WTC11 (cell line): Measurements from ENCODE around the gene DCP1A. TPM values are rescaled to one million over a fixed set of nuclear protein-coding genes. Genes with fewer than 3 reads are reported as not detected.
A peak's percentile ranks its signal among the peaks of the same experiment; 100 is the strongest.

Experiments used
- ATAC-seq: fragments of 200-7000 bp; cut with Tn5 transposase; 2 replicates; pipeline ENCODE4 v1.10.0; 2021; ENCODE audit warnings: mild to moderate bottlenecking, moderate library complexity
- Bru-seq: library from RNA; stranded (reverse); fragments of 400-500 nt; gene quantifications from one replicate; lab custom pipeline; 2021; lab: Mats Ljungman, UMichigan
- CTCF ChIA-PET: fragments of 300-600 bp; sonication (Branson Sonifier 250); formaldehyde crosslinking; loops from one replicate; lab custom pipeline; 2021; ENCODE audit warnings: antibody characterized with exemption; lab: Charles Lee
- POLR2A ChIA-PET: fragments of 350-600 bp; sonication (Branson Sonifier 250); formaldehyde crosslinking; loops from one replicate; lab custom pipeline; 2021; ENCODE audit warnings: antibody characterized with exemption; lab: Charles Lee
- DNase-seq: peaks from one replicate; pipeline ENCODE4 v3.0.0; 2021; ENCODE audit warnings: low spot score
- H3K27ac Mint-ChIP-seq: 2 replicates; pipeline ENCODE4 v1.8.0; 2021; ENCODE audit warnings: mixed read lengths
- H3K27me3 Mint-ChIP-seq: 2 replicates; pipeline ENCODE4 v1.8.0; 2021; ENCODE audit warnings: low read depth, mild to moderate bottlenecking, moderate library complexity, mixed read lengths
- H3K36me3 Mint-ChIP-seq: 2 replicates; pipeline ENCODE4 v1.8.0; 2021; ENCODE audit warnings: mixed read lengths
- H3K4me1 Mint-ChIP-seq: 2 replicates; pipeline ENCODE4 v1.8.0; 2022; ENCODE audit warnings: mixed read lengths
- H3K4me3 Mint-ChIP-seq: 2 replicates; pipeline ENCODE4 v1.8.0; 2021; ENCODE audit warnings: mild to moderate bottlenecking, moderate library complexity, mixed read lengths
- H3K9me3 Mint-ChIP-seq: 2 replicates; pipeline ENCODE4 v1.8.0; 2021; ENCODE audit warnings: mixed read lengths
- CBFB ChIP-seq: sonication (generic); formaldehyde crosslinking; IDR thresholded peaks from 2 replicates; pipeline ENCODE4 v1.8.1; 2022; ENCODE audit warnings: mild to moderate bottlenecking, low read depth, missing genetic modification reagents
- FOXK1 ChIP-seq: sonication (generic); formaldehyde crosslinking; IDR thresholded peaks from 2 replicates; pipeline ENCODE4 v1.8.0; 2022; ENCODE audit warnings: mild to moderate bottlenecking, moderate library complexity, missing genetic modification reagents
- FOXP1 ChIP-seq: sonication (generic); formaldehyde crosslinking; IDR thresholded peaks from 2 replicates; pipeline ENCODE4 v1.8.0; 2022; ENCODE audit warnings: missing genetic modification reagents, mild to moderate bottlenecking, moderate library complexity, borderline replicate concordance
- GABPB1 ChIP-seq: sonication (generic); formaldehyde crosslinking; IDR thresholded peaks from 2 replicates; pipeline ENCODE4 v1.8.1; 2023; ENCODE audit warnings: mild to moderate bottlenecking, missing genetic modification reagents
- HMGA2 ChIP-seq: fragments of 250-450 bp; sonication (Bioruptor Pico); IDR thresholded peaks from 2 replicates; pipeline ENCODE4 v1.4.0; 2021; ENCODE audit warnings: mild to moderate bottlenecking, moderate library complexity
- HMGXB4 ChIP-seq: sonication (generic); formaldehyde crosslinking; IDR thresholded peaks from 2 replicates; pipeline ENCODE4 v1.8.1; 2023; ENCODE audit warnings: mild to moderate bottlenecking, moderate library complexity, missing genetic modification reagents
- IRF2 ChIP-seq: sonication (generic); formaldehyde crosslinking; IDR thresholded peaks from 2 replicates; pipeline ENCODE4 v1.8.0; 2022; ENCODE audit warnings: low read depth, missing genetic modification reagents, borderline replicate concordance
- JUN ChIP-seq: sonication (generic); formaldehyde crosslinking; IDR thresholded peaks from 2 replicates; pipeline ENCODE4 v1.8.0; 2023; ENCODE audit warnings: mild to moderate bottlenecking, missing genetic modification reagents
- KAT7 ChIP-seq: sonication (generic); formaldehyde crosslinking; IDR thresholded peaks from 2 replicates; pipeline ENCODE4 v1.8.1; 2023; ENCODE audit warnings: missing genetic modification reagents, mild to moderate bottlenecking, borderline replicate concordance
- MAX ChIP-seq: sonication (generic); formaldehyde crosslinking; IDR thresholded peaks from 2 replicates; pipeline ENCODE4 v1.8.0; 2022; ENCODE audit warnings: mild to moderate bottlenecking, missing genetic modification reagents
- MXD4 ChIP-seq: fragments of 250-450 bp; sonication (Bioruptor Pico); IDR thresholded peaks from 2 replicates; pipeline ENCODE4 v1.8.0; 2021; ENCODE audit warnings: mild to moderate bottlenecking, moderate library complexity, borderline replicate concordance
- MYBL2 ChIP-seq: sonication (generic); formaldehyde crosslinking; IDR thresholded peaks from 2 replicates; pipeline ENCODE4 v1.8.1; 2023; ENCODE audit warnings: mild to moderate bottlenecking, moderate library complexity, missing genetic modification reagents
- NFATC4 ChIP-seq: fragments of 250-450 bp; sonication (Bioruptor Pico); IDR thresholded peaks from 2 replicates; pipeline ENCODE4 v1.9.0; 2021; ENCODE audit warnings: mild to moderate bottlenecking
- NFYB ChIP-seq: sonication (generic); formaldehyde crosslinking; conservative IDR thresholded peaks from 2 replicates; pipeline ENCODE4 v1.8.0; 2022; ENCODE audit warnings: low read depth, missing genetic modification reagents
- RELA ChIP-seq: sonication (generic); formaldehyde crosslinking; IDR thresholded peaks from 2 replicates; pipeline ENCODE4 v1.8.1; 2022; ENCODE audit warnings: missing genetic modification reagents, mild to moderate bottlenecking, borderline replicate concordance
- RORB ChIP-seq: fragments of 250-450 bp; sonication (Bioruptor Pico); IDR thresholded peaks from 2 replicates; pipeline ENCODE4 v1.9.0; 2021; ENCODE audit warnings: mild to moderate bottlenecking
- SMAD4 ChIP-seq: sonication (generic); formaldehyde crosslinking; IDR thresholded peaks from 2 replicates; pipeline ENCODE4 v1.8.0; 2022; ENCODE audit warnings: mild to moderate bottlenecking, missing genetic modification reagents
- SP1 ChIP-seq: sonication (generic); formaldehyde crosslinking; conservative IDR thresholded peaks from 2 replicates; pipeline ENCODE4 v1.8.1; 2022; ENCODE audit warnings: missing genetic modification reagents
- TEAD1 ChIP-seq: sonication (generic); formaldehyde crosslinking; IDR thresholded peaks from 2 replicates; pipeline ENCODE4 v1.8.0; 2022; ENCODE audit warnings: mild to moderate bottlenecking, missing genetic modification reagents
- TP53 ChIP-seq: sonication (generic); formaldehyde crosslinking; IDR thresholded peaks from 2 replicates; pipeline ENCODE4 v1.8.1; 2023; ENCODE audit warnings: mild to moderate bottlenecking, missing genetic modification reagents
- ZBTB21 ChIP-seq: sonication (generic); formaldehyde crosslinking; IDR thresholded peaks from 2 replicates; pipeline ENCODE4 v1.8.1; 2023; ENCODE audit warnings: mild to moderate bottlenecking, missing genetic modification reagents, borderline replicate concordance
- ZNF121 ChIP-seq: sonication (generic); formaldehyde crosslinking; IDR thresholded peaks from 2 replicates; pipeline ENCODE4 v1.8.0; 2023; ENCODE audit warnings: missing genetic modification reagents
- ZNF138 ChIP-seq: sonication (generic); formaldehyde crosslinking; conservative IDR thresholded peaks from 2 replicates; pipeline ENCODE4 v1.8.1; 2022; ENCODE audit warnings: mild to moderate bottlenecking, moderate library complexity, missing genetic modification reagents
- ZNF219 ChIP-seq: sonication (generic); formaldehyde crosslinking; IDR thresholded peaks from 2 replicates; pipeline ENCODE4 v1.8.0; 2023; ENCODE audit warnings: missing genetic modification reagents, mild to moderate bottlenecking, borderline replicate concordance
- ZNF232 ChIP-seq: sonication (generic); formaldehyde crosslinking; IDR thresholded peaks from 2 replicates; pipeline ENCODE4 v1.8.0; 2022; ENCODE audit warnings: mild to moderate bottlenecking, missing genetic modification reagents
- long read RNA-seq, 3 experiments: library from RNA in 1 of 3; library from capped mRNA in 1 of 3; library from polyadenylated mRNA in 1 of 3; unstranded in 2 of 3; stranded (forward) in 1 of 3; transcript quantifications; one replicate each; pipeline ENCODE4 v2.0.0, GENCODE V29; 2021
- total RNA-seq: library from RNA; stranded (reverse); gene quantifications from 3 replicates; pipeline ENCODE4 v1.2.3, GENCODE V29; 2021
- TF ChIP-seq, protein P1 (sequence below): sonication (generic); formaldehyde crosslinking; IDR thresholded peaks from 2 replicates; pipeline ENCODE4 v1.8.0; 2022; ENCODE audit warnings: mild to moderate bottlenecking, missing genetic modification reagents
- TF ChIP-seq, protein P2 (sequence below): sonication (generic); formaldehyde crosslinking; IDR thresholded peaks from 2 replicates; pipeline ENCODE4 v1.8.1; 2023; ENCODE audit warnings: mild to moderate bottlenecking, missing genetic modification reagents, borderline replicate concordance
- TF ChIP-seq, protein P3 (sequence below): sonication (generic); formaldehyde crosslinking; IDR thresholded peaks from 2 replicates; pipeline ENCODE4 v1.8.1; 2023; ENCODE audit warnings: mild to moderate bottlenecking, missing genetic modification reagents

The DCP1A gene
- total RNA-seq (16.4 to 19.1 TPM (median 17.4 TPM) in 3 replicates), Bru-seq, nascent RNA (percentile 86 among the genes with signal in this experiment)
- long read RNA-seq, experiment 1, full-length matches to known transcripts: 92 of 118 reads
- long read RNA-seq, experiment 1, partial matches to known transcripts: 6 of 118 reads
- long read RNA-seq, experiment 1, other reads (novel, unspliced or antisense): 20 of 118 reads
- long read RNA-seq, experiment 2, full-length matches to known transcripts: 5 of 23 reads
- long read RNA-seq, experiment 2, partial matches to known transcripts: 1 of 23 reads
- long read RNA-seq, experiment 2, other reads (novel, unspliced or antisense): 17 of 23 reads
- long read RNA-seq, experiment 3, full-length matches to known transcripts: 25 of 32 reads
- long read RNA-seq, experiment 3, partial matches to known transcripts: 1 of 32 reads
- long read RNA-seq, experiment 3, other reads (novel, unspliced or antisense): 6 of 32 reads

- ChIA-PET POLR2A (interaction anchor here (0.5 to 1.0 kb wide), 7 partner anchors 9 to 352 kb away, joined by 3 to 10 read pairs (median 4); partner anchors contain the start of gene TKT), CTCF (interaction anchor here (0.8 to 1.3 kb wide), 7 partner anchors 10 to 151 kb away, joined by 3 to 6 read pairs (median 4); partner anchors contain the start of gene CACNA1D)
- peaks cover 15% of the 10 kb centered on the region for H3K4me1 Mint-ChIP-seq
- TF ChIP-seq TP53 (CRISPR knock-in tag): 0 out of 2 replicates have a peak, but pooled peaks have one; percentile 73
- TF ChIP-seq, protein P1, sequence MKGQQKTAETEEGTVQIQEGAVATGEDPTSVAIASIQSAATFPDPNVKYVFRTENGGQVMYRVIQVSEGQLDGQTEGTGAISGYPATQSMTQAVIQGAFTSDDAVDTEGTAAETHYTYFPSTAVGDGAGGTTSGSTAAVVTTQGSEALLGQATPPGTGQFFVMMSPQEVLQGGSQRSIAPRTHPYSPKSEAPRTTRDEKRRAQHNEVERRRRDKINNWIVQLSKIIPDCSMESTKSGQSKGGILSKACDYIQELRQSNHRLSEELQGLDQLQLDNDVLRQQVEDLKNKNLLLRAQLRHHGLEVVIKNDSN: no peak
- TF ChIP-seq CBFB (CRISPR knock-in tag): peak; percentile 99
- 0 out of 2 replicates have a peak, but pooled peaks have one; percentile 12 for TF ChIP-seq NFYB (CRISPR knock-in tag)
- TF ChIP-seq ZNF138 (CRISPR knock-in tag): no peak
- no peak for TF ChIP-seq MXD4 (CRISPR knock-in tag)
- no peak for TF ChIP-seq FOXP1 (CRISPR knock-in tag)
- peak; percentile 81 for TF ChIP-seq RELA (CRISPR knock-in tag)
- TF ChIP-seq GABPB1 (CRISPR knock-in tag): peak; percentile 96
- TF ChIP-seq, protein P2, sequence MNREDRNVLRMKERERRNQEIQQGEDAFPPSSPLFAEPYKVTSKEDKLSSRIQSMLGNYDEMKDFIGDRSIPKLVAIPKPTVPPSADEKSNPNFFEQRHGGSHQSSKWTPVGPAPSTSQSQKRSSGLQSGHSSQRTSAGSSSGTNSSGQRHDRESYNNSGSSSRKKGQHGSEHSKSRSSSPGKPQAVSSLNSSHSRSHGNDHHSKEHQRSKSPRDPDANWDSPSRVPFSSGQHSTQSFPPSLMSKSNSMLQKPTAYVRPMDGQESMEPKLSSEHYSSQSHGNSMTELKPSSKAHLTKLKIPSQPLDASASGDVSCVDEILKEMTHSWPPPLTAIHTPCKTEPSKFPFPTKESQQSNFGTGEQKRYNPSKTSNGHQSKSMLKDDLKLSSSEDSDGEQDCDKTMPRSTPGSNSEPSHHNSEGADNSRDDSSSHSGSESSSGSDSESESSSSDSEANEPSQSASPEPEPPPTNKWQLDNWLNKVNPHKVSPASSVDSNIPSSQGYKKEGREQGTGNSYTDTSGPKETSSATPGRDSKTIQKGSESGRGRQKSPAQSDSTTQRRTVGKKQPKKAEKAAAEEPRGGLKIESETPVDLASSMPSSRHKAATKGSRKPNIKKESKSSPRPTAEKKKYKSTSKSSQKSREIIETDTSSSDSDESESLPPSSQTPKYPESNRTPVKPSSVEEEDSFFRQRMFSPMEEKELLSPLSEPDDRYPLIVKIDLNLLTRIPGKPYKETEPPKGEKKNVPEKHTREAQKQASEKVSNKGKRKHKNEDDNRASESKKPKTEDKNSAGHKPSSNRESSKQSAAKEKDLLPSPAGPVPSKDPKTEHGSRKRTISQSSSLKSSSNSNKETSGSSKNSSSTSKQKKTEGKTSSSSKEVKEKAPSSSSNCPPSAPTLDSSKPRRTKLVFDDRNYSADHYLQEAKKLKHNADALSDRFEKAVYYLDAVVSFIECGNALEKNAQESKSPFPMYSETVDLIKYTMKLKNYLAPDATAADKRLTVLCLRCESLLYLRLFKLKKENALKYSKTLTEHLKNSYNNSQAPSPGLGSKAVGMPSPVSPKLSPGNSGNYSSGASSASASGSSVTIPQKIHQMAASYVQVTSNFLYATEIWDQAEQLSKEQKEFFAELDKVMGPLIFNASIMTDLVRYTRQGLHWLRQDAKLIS (CRISPR knock-in tag): 0 out of 2 replicates have a peak, but pooled peaks have one; percentile 56
- TF ChIP-seq MYBL2: peak; percentile 72; the same call in 1 of the 2 replicates
- no peak for TF ChIP-seq ZNF121 (CRISPR knock-in tag)
- TF ChIP-seq KAT7 (CRISPR knock-in tag): peak; percentile 70; the same call in 1 of the 2 replicates
- TF ChIP-seq SMAD4 (CRISPR knock-in tag): no peak
- TF ChIP-seq JUN (CRISPR knock-in tag): no peak
- TF ChIP-seq TEAD1 (CRISPR knock-in tag): peak; percentile 93
- 0 out of 2 replicates have a peak, but pooled peaks have one; percentile 5 for TF ChIP-seq HMGA2 (CRISPR knock-in tag)
- peak; percentile 92 for TF ChIP-seq ZBTB21 (CRISPR knock-in tag)
- TF ChIP-seq MAX (CRISPR knock-in tag): peak; percentile 90
- peak; percentile 100 for TF ChIP-seq SP1 (CRISPR knock-in tag)
- no peak for TF ChIP-seq IRF2 (CRISPR knock-in tag)
- TF ChIP-seq HMGXB4: peak; percentile 97
- peak; percentile 97 for TF ChIP-seq ZNF232
- TF ChIP-seq NFATC4 (CRISPR knock-in tag): no peak
- peak; percentile 97 for TF ChIP-seq FOXK1
- TF ChIP-seq, protein P3, sequence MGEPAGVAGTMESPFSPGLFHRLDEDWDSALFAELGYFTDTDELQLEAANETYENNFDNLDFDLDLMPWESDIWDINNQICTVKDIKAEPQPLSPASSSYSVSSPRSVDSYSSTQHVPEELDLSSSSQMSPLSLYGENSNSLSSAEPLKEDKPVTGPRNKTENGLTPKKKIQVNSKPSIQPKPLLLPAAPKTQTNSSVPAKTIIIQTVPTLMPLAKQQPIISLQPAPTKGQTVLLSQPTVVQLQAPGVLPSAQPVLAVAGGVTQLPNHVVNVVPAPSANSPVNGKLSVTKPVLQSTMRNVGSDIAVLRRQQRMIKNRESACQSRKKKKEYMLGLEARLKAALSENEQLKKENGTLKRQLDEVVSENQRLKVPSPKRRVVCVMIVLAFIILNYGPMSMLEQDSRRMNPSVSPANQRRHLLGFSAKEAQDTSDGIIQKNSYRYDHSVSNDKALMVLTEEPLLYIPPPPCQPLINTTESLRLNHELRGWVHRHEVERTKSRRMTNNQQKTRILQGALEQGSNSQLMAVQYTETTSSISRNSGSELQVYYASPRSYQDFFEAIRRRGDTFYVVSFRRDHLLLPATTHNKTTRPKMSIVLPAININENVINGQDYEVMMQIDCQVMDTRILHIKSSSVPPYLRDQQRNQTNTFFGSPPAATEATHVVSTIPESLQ: no peak
- no peak for TF ChIP-seq ZNF219 (CRISPR knock-in tag)
- no peak for TF ChIP-seq RORB (CRISPR knock-in tag)
These were observed at the start of gene DCP1A for GRCh38 chr3:53347261-53348064. TSS of gene DCP1A (minus strand) at chr3:53347543. CDS start at chr3:53347517, 26 bp downstream.

More at GRCh38 chr3:53347261-53348064, at the start of gene DCP1A:
- DNase-seq: peak; percentile 97
- ATAC-seq: peak; percentile 94
- Mint-ChIP-seq H3K36me3 (peaks cover 16% of the 10 kb centered on the region), H3K27ac (peak within 1 kb of the TSS; percentile 100), H3K4me3 (peak within 1 kb of the TSS; percentile 98), H3K27me3 (no peaks in the 10 kb centered on the region), H3K9me3 (no peaks in the 10 kb centered on the region)
